ENCODE data around the gene MTMR3.
"Not testable (repeated sequence)": the region's sequence is repeated elsewhere in the genome, so short reads cannot be mapped to it uniquely, and the experiment has no call there.

The MTMR3 gene

DNA sequence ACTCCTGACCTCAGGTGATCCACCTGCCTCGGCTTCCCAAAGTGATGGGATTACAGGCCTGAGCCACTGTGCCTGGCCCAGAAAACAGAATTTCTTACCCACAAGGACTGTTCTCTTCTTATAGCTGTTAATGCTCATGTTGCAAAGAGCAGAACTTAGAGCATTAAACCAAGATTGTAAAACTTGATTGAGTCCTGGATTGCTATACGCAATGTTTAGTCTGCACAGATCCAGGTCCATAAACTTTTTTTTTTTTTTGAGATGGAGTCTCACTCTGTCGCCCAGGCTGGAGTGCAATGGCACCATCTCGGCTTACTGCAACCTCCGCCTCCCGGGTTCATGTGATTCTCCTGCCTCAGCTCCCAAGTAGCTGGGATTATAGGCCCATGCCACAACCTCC lies 178.1 kb downstream of the MTMR3 start:
- DNase-seq, result not testable (repeated sequence)

DNA sequence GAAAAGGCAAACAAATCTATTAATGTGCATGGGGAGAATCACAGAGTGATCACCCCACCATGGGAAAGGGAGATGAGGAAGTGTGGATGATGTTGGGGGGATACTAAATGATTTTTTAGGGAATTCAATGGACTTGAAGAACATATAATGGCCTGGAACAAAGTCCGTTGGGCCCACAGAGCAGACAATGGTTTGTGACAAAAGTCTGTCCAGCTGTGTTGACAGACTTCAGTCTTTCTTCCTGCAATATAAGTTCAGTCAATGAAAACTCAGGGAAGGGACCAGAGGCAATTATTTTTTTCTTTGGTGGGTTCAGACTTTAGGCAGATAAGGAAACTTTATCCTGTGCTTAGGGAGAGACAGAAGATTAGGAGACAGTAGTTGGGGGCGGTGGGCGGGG lies 179.3 kb downstream of the MTMR3 start:
- no peak for DNase-seq

DNA sequence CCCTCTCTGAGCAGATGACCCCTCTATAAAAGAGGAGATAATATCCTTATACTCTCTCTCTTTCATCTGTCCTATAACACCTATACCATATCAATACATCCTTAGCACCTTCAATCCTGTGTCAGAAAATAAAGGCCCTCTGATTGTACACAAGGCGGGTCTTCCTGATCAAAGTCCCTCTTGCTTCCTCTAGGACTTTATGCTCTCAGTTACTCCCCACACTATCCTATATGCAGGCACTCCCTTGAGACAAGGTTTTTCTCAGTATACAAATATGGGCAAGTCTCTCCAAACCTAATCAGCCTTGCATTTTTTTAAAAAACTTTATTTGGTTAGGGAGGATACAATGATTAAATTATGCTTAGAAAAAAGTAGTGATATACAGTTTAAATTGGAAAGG lies 180.0 kb downstream of the MTMR3 start:
- no peak for DNase-seq

DNA sequence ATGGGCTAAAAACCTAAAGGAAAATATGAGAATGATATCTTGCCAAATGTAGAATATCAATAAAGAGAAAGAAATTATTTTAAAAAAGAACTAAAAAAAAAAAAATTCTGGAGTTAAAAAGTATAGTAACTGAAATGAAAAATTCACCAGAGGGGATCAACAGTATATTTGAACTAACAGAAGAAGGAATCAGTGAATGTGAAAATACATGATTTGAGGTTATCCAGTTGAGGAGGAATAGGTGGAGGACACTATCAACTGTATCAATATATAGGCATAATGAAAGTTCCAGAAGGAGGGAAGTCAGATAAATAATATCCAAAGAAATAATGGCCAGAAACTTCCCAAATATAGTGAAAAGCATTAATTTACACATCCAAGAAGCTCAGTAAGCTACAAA lies 181.2 kb downstream of the MTMR3 start:
- no peak for DNase-seq

DNA sequence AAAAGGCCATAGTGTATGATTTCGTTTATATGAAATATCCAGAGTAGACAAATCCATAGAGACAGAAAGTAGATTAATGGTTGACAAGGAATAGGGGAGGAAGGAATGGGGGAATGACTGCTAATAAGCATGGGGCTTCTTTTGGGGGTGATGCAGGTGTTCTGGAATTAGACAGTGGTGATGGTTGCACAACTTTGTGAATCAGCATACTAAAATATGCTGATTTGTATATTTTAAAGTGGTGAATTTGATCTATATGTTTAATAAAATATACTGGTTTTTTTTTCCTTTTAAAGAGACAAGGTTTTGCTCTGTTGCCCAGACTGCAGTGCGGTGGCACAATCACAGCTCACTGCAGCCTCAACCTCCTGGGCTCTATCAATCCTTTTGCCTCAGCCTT lies 190.8 kb downstream of the MTMR3 start:
- no peak for DNase-seq

DNA sequence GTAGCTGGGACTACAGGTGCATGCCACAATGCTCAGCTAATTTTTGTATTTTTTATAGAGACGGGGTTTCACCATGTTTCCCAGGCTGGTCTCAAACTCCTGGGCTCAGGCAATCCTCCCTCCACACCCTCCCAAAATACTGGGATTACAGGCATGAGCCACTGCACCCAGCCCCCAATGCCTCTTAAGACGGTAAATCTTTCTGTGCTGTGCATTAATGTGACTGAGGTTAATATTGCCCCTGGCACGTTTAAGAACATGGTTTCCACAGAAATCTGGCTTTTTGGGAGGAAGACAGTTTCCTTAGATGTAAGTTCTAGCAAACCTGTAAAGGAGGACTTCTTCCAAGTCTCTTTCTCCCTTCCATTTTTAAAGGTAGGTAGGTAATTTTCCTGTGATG lies 191.2 kb downstream of the MTMR3 start:
- DNase-seq, result no peak

DNA sequence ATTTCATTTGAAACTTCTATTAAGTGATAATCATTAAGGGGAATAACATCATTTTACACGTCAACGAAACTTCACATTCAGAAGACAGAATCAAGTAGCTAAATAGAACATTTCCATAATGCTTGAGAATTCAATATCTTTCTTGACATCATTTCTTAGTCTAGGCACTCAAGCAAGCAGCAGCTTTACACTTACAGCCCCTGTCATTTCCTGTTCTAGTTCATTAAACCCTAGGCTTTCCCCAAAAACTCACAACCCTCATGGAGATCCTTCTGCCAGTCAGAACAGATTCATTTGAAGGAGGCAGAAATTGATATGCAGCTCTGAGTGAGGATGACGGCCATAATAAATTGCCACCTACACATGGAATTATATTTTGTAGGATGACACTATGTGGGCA lies 192.0 kb downstream of the MTMR3 start:
- DNase-seq, result no peak

DNA sequence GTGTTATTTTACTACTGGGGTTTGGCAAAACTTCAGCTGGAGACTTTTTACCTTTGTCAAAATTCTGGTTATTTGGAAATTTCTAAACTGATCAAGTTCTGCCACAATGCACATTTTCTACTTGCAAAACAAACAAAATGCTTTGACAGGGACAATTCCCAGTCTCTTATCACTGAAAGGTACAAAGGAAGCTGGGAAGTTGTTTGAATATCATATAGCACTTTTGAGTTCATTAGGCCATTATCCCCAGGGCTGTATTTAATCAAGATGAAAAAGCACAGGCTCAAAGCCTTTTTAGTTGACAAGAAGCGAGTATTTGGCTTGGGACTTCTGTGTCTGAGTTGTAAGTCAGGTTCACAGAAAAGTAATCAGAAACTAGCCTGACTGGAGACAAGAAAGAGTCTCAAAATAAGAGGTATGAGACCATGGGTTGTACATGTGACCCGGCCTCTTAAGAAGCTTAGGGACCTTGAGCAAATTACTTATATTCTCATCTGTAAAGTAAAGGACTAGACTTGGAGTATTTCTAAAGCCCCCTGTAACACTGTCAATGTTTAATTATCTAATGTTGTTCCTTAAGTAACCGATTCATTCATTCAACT lies 194.4 kb downstream of the MTMR3 start:
- DNase-seq, result no peak

DNA sequence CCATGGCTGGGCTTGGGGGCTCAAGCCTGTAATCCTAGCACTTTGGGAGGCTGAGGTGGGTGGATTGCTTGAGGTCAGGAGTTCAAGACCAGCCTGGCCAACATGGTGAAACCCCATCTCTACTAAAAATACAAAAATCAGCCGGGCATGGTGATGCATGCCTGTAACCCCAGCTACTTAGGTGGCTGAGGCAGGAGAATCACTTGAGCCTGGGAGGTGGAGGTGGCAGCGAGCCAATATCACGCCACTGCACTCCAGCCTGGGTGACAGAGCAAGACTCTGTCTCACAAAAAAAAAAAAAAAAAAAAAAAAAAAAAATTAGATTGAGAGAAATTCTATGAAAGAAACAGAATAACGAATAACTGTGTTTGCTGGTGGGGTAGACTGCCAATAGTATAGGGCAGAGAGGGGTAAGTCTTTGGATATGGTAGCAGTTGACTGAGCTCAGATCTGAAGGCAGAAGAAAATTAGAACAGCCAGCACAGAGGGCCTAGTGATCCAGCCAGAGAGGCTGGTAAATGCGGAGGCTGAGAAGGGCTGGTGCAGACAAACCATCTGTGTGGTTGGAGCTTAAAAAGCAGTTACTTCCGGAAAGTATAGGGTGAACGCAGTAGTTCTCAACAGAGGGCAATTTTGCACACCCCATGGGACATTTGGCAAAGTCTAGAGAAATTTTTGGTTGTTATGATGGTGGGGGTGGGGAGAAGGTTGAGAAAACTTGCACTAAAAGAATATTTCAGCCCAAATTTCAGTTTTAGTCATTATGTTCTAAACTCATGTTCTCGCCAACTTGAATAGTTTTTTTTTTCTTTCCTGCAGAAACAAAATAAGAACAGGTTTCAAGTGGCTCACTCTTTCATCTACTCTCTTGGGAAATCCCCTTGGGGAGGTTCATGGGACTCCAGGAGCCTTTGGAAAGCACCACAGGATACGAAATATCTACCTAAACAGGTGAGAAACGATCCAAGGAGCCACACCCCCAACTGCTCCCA lies 195.6 kb downstream of the MTMR3 start:
- no peak for DNase-seq

DNA sequence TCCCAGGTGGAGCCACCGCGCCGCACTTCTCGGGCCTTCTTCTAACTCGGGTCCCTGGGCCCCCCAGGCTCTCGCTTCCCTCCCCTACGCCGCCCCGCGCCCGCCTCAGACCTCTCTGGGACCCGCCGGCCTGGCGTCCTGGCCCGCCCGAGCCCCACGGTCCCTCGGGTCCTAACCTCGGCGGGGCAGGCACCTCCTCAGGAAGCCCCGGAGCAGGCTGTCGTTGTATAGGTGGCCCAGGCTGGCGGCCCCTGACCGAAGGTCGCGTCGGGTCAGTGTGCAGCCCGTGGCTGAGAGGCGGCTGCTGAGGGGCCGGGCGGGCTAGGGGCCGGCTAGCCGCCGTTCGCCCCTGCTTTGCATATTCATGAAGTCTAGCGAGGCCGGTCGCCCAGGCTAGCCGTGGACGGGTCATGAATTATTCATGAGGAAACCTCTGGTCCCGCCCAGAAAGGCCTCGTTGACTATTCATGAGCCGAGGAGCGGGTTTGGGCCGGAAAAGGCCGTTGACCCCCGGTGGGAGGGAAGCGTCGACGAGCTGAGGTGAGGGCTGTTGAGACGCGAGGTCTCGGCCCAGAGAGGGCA lies 197.1 kb downstream of the MTMR3 start, which contains the start of gene HORMAD2:
HORMAD2 (plus strand) TSS at position 513 of the 582 bp plus-strand sequence. CDS start 13,489 bp downstream, outside the sequence.
- DNase-seq, result no peak

All from SHP77 treated with DMSO at 0.1 percent for 48 hours (cell line).